K562 (cell line): Measurements from ENCODE around the gene CNIH4. TPM values are rescaled to one million over a fixed set of nuclear protein-coding genes. Genes with fewer than 3 reads are reported as not detected.

Experiments used
- DMBX1 ChIP-seq: fragments of 250-450 bp; sonication (Bioruptor Pico); IDR thresholded peaks from 2 replicates; pipeline ENCODE4 v1.8.0; 2022; ENCODE audit warnings: inconsistent platforms, mild to moderate bottlenecking, moderate library complexity, borderline replicate concordance
- FIP1L1 ChIP-seq: fragments of 200-400 bp; formaldehyde crosslinking; IDR thresholded peaks from 2 replicates; pipeline ENCODE4 v1.6.1; 2018; ENCODE audit warnings: mild to moderate bottlenecking, low read depth, low read length; ENCODE audit not compliant: poor library complexity, severe bottlenecking
- GABPA ChIP-seq: fragments of 200-800 bp; sonication (Bioruptor generic); conservative IDR thresholded peaks from 2 replicates; pipeline ENCODE4 v1.6.1; 2016; ENCODE audit warnings: low read depth, missing genetic modification characterization, missing compliant biosample characterization
- HOMEZ ChIP-seq: fragments of 250-450 bp; sonication (Bioruptor Pico); IDR thresholded peaks from 2 replicates; pipeline ENCODE4 v1.4.0; 2020; ENCODE audit warnings: mild to moderate bottlenecking, moderate library complexity
- KDM1A ChIP-seq, 2 experiments: fragments of 450-650 bp; IDR thresholded peaks; 2 replicates each; pipeline ENCODE4 v1.6.1; 2016; ENCODE audit warnings: mild to moderate bottlenecking in 2 of 2
- MCM2 ChIP-seq: fragments of 450-650 bp; IDR thresholded peaks from 2 replicates; pipeline ENCODE4 v1.6.1; 2017; ENCODE audit warnings: low read depth, mild to moderate bottlenecking
- NR2C2 ChIP-seq, 2 experiments: fragments of 200-800 bp in 1 of 2; sonication (Bioruptor generic) in 1 of 2; sonication (generic) in 1 of 2; formaldehyde crosslinking in 1 of 2; IDR thresholded peaks; 2 replicates each; pipeline versions ENCODE4 v1.6.1 to v1.8.0; 2016 to 2022; ENCODE audit warnings: mild to moderate bottlenecking in 1 of 2, missing compliant biosample characterization in 1 of 2, missing genetic modification characterization in 1 of 2, missing genetic modification reagents in 1 of 2
- SNIP1 ChIP-seq: fragments of 450-650 bp; IDR thresholded peaks from 2 replicates; pipeline ENCODE4 v1.7.1; 2017; ENCODE audit warnings: low read depth, mild to moderate bottlenecking
- TBP ChIP-seq: optimal IDR thresholded peaks from 2 replicates; pipeline ENCODE3; 2011; ENCODE audit warnings: low read depth, low read length, improper control_type of control experiment
- THAP7 ChIP-seq: fragments of 250-450 bp; sonication (Bioruptor Pico); IDR thresholded peaks from 2 replicates; pipeline ENCODE4 v1.5.0; 2021
- YY1 ChIP-seq, 3 experiments: IDR thresholded peaks; 2 replicates each; pipeline ENCODE4 v1.6.1; 2011; ENCODE audit warnings: low read length in 2 of 3, mild to moderate bottlenecking in 2 of 3, moderate library complexity in 2 of 3, borderline replicate concordance in 1 of 3, control low read depth in 1 of 3, low read depth in 1 of 3; ENCODE audit not compliant: insufficient read depth in 3 of 3, insufficient replicate concordance in 2 of 3, control insufficient read depth in 1 of 3, insufficient read length in 1 of 3; ENCODE audit errors: extremely low read depth in 1 of 3
- ZBTB1 ChIP-seq: sonication (generic); formaldehyde crosslinking; IDR thresholded peaks from 2 replicates; pipeline ENCODE4 v1.8.1; 2023; ENCODE audit warnings: missing genetic modification reagents, low read depth, mild to moderate bottlenecking, borderline replicate concordance
- ZNF175 ChIP-seq: fragments of 200-800 bp; sonication (Bioruptor generic); IDR thresholded peaks from 2 replicates; pipeline ENCODE4 v1.6.1; 2016; ENCODE audit warnings: low read depth, mild to moderate bottlenecking, missing genetic modification characterization, missing compliant biosample characterization
- polyA plus RNA-seq, 8 experiments: library from polyadenylated mRNA; depleted of rRNA in 4 of 8; stranded (reverse) in 5 of 8; unstranded in 3 of 8; fragments of >200 nt; fragmentation: Nextera tagmentation in 2 of 8; fragmentation: Illumina TruSeq in 1 of 8; extraction: Ambion mirVana in 2 of 8; extraction: Trizol in 1 of 8; gene quantifications; 2 replicates each; pipeline versions ENCODE4 v1.2.1 to v1.2.3, GENCODE V29; 2011 to 2014; ENCODE audit warnings: inconsistent platforms in 1 of 8, missing spikeins in 1 of 8
- total RNA-seq, 7 experiments: library from RNA; depleted of rRNA in 6 of 7; stranded (reverse); fragments of >200 nt in 6 of 7; fragmentation: Illumina TruSeq in 2 of 7; extraction: Trizol in 2 of 7; gene quantifications; 2 replicates each; pipeline versions ENCODE4 v1.2.1 to v1.2.3, GENCODE V29; 2011 to 2021; ENCODE audit warnings: low replicate concordance in 1 of 7
- TF ChIP-seq, protein P1 (sequence below): fragments of 250-450 bp; sonication (Bioruptor Pico); IDR thresholded peaks from 2 replicates; pipeline ENCODE4 v1.5.1; 2021; ENCODE audit warnings: mild to moderate bottlenecking
- TF ChIP-seq, protein P2 (sequence below): sonication (generic); formaldehyde crosslinking; IDR thresholded peaks from 2 replicates; pipeline ENCODE4 v1.8.0; 2023; ENCODE audit warnings: mild to moderate bottlenecking, missing genetic modification reagents

Gene CNIH4
- total and polyA plus RNA-seq, 9 of the 15 experiments (the other 6 are each of a cell fraction or from before 2014, with no cell fraction given), result 41.3 to 266 (median 61.1) TPM

- TF ChIP-seq SNIP1 (no peak), ZNF175 (CRISPR knock-in tag) (no peak), DMBX1 (no peak; the same call in none of the 2 replicates), GABPA (tag) (peak; percentile 96), MCM2 (no peak), YY1 (IDR thresholded peaks at IDR 0.05; ENCODE audit: borderline replicate concordance in 1 of 3, control insufficient read depth in 1 of 3, extremely low read depth in 1 of 3, insufficient read depth in 3 of 3, insufficient read length in 1 of 3, insufficient replicate concordance in 2 of 3, low read depth in 1 of 3, low read length in 2 of 3) (peak in 2 of 3 experiments; percentile 34 to 81), TBP (peak; percentile 66), THAP7 (CRISPR knock-in tag) (0 out of 2 replicates have a peak, but pooled peaks have one; percentile 43), KDM1A (IDR thresholded peaks at IDR 0.05) (no peak), HOMEZ (no peak), ZBTB1 (CRISPR knock-in tag) (no peak), NR2C2 (CRISPR knock-in tag; IDR thresholded peaks at IDR 0.05) (no peak), NR2C2 (tag; IDR thresholded peaks at IDR 0.05) (peak; percentile 75), FIP1L1 (peak; percentile 54)
- TF ChIP-seq, protein P1, sequence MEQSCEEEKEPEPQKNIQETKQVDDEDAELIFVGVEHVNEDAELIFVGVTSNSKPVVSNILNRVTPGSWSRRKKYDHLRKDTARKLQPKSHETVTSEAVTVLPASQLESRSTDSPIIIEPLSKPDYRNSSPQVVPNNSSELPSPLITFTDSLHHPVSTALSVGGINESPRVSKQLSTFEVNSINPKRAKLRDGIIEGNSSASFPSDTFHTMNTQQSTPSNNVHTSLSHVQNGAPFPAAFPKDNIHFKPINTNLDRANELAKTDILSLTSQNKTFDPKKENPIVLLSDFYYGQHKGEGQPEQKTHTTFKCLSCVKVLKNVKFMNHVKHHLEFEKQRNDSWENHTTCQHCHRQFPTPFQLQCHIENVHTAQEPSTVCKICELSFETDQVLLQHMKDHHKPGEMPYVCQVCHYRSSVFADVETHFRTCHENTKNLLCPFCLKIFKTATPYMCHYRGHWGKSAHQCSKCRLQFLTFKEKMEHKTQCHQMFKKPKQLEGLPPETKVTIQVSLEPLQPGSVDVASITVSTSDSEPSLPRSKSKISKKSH (CRISPR knock-in tag), result no peak
- TF ChIP-seq, protein P2, sequence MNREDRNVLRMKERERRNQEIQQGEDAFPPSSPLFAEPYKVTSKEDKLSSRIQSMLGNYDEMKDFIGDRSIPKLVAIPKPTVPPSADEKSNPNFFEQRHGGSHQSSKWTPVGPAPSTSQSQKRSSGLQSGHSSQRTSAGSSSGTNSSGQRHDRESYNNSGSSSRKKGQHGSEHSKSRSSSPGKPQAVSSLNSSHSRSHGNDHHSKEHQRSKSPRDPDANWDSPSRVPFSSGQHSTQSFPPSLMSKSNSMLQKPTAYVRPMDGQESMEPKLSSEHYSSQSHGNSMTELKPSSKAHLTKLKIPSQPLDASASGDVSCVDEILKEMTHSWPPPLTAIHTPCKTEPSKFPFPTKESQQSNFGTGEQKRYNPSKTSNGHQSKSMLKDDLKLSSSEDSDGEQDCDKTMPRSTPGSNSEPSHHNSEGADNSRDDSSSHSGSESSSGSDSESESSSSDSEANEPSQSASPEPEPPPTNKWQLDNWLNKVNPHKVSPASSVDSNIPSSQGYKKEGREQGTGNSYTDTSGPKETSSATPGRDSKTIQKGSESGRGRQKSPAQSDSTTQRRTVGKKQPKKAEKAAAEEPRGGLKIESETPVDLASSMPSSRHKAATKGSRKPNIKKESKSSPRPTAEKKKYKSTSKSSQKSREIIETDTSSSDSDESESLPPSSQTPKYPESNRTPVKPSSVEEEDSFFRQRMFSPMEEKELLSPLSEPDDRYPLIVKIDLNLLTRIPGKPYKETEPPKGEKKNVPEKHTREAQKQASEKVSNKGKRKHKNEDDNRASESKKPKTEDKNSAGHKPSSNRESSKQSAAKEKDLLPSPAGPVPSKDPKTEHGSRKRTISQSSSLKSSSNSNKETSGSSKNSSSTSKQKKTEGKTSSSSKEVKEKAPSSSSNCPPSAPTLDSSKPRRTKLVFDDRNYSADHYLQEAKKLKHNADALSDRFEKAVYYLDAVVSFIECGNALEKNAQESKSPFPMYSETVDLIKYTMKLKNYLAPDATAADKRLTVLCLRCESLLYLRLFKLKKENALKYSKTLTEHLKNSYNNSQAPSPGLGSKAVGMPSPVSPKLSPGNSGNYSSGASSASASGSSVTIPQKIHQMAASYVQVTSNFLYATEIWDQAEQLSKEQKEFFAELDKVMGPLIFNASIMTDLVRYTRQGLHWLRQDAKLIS (CRISPR knock-in tag), result no peak
Observed at GRCh38 chr1:224329842-224330753, 26.6 kb upstream of the CNIH4 start, which contains the start of gene NVL (continued).
